GM18951 (cell line): ENCODE results near the gene IGF1R.

Experiments
- POLR2A ChIP-seq: IDR thresholded peaks from 4 replicates; pipeline ENCODE4 v1.6.1; 2011; ENCODE audit warnings: mild to moderate bottlenecking; ENCODE audit not compliant: insufficient read length, insufficient read depth; ENCODE audit errors: extremely low read depth
- in situ Hi-C: fragments of 300-500 bp; cut with MboI; formaldehyde crosslinking; loops from one replicate; pipeline ENCODE4 v1.12.0; 2022; ENCODE audit warnings: low sequenced_read_pairs, mixed read lengths, inconsistent platforms; ENCODE audit not compliant: unreplicated experiment

IGF1R gene

GRCh38 chr15:98767692-98768091 lies 119.4 kb downstream of the IGF1R start:
- no peak for TF ChIP-seq POLR2A
- in situ Hi-C loops = no loop called here

GRCh38 chr15:98769867-98770266 lies 121.5 kb downstream of the IGF1R start:
- TF ChIP-seq POLR2A = no peak
- in situ Hi-C loops = no loop called here

GRCh38 chr15:98770984-98771383 lies 122.6 kb downstream of the IGF1R start:
- TF ChIP-seq POLR2A = no peak
- in situ Hi-C loops = no loop called here

GRCh38 chr15:98771541-98771940 lies 123.2 kb downstream of the IGF1R start:
- in situ Hi-C loops = no loop called here
- TF ChIP-seq POLR2A = no peak

GRCh38 chr15:98772895-98773294 lies 124.6 kb downstream of the IGF1R start:
- TF ChIP-seq POLR2A = no peak
- in situ Hi-C loops = no loop called here

- in situ Hi-C loops = no loop called here
- no peak for TF ChIP-seq POLR2A
These were observed 125.3 kb downstream of the IGF1R start for GRCh38 chr15:98773616-98774015.

- no peak for TF ChIP-seq POLR2A
- in situ Hi-C loops = no loop called here
These were observed 126.6 kb downstream of the IGF1R start for GRCh38 chr15:98774756-98775497.

- in situ Hi-C loops = no loop called here
- no peak for TF ChIP-seq POLR2A
These were observed 127.3 kb downstream of the IGF1R start for GRCh38 chr15:98775498-98776230.

- TF ChIP-seq POLR2A = no peak
- in situ Hi-C loops = no loop called here
These were observed 128.4 kb downstream of the IGF1R start for GRCh38 chr15:98776607-98777281.

GRCh38 chr15:98777426-98777825 lies 129.1 kb downstream of the IGF1R start:
- TF ChIP-seq POLR2A = no peak
- in situ Hi-C loops = no loop called here

GRCh38 chr15:98778263-98778959 lies 130.1 kb downstream of the IGF1R start:
- no peak for TF ChIP-seq POLR2A
- in situ Hi-C loops = no loop called here

GRCh38 chr15:98778960-98779359 lies 130.6 kb downstream of the IGF1R start:
- TF ChIP-seq POLR2A = no peak
- in situ Hi-C loops = no loop called here

- in situ Hi-C loops = no loop called here
- TF ChIP-seq POLR2A = no peak
These were observed 131.2 kb downstream of the IGF1R start for GRCh38 chr15:98779463-98780071.
